ENCODE results near the gene PAPOLB. TPM values are rescaled to one million over a fixed set of nuclear protein-coding genes. Genes with fewer than 3 reads are reported as not detected.
A peak's percentile ranks its signal among the peaks of the same experiment; 100 is the strongest.

Gene PAPOLB
- total and polyA plus RNA-seq, 5 donors from 2014 or later: not detected

GRCh38 chr7:4873071-4873944 lies 11.5 kb upstream of the PAPOLB start:
- H3K27me3 Mint-ChIP-seq: peaks cover 28% of the 10 kb centered on the region

GRCh38 chr7:4871930-4872675 lies 10.3 kb upstream of the PAPOLB start:
- no peak for DNase-seq
- H3K27ac Mint-ChIP-seq: no peak overlapping the region
- Histone ChIP-seq H3K27me3 (ENCODE audit: control insufficient read depth, insufficient read depth, low read length) (no peaks in the 10 kb centered on the region), H3K9me3 (ENCODE audit: control insufficient read depth in 2 of 2, low read length in 2 of 2) (no peaks in the 10 kb centered on the region), H3K27ac (ENCODE audit: insufficient read depth, low read length, poor library complexity, severe bottlenecking) (no peak overlapping the region), H3K4me1 (ENCODE audit: control insufficient read depth, insufficient read depth, low read length, poor library complexity, severe bottlenecking) (no peaks in the 10 kb centered on the region), H3K36me3 (ENCODE audit: control insufficient read depth, insufficient read depth, low read length) (no peaks in the 10 kb centered on the region), H3K4me3 (ENCODE audit: low read depth, low read length) (no peak overlapping the region)
- peaks cover 0 to 2% (median 0%) of the 10 kb centered on the region in 4 donors for H3K4me1 Mint-ChIP-seq
- H3K27me3 Mint-ChIP-seq: peaks cover 28% of the 10 kb centered on the region
- no peaks in the 10 kb centered on the region for H3K36me3 Mint-ChIP-seq
- peaks cover 0 to 2% (median 0%) of the 10 kb centered on the region in 7 donors for H3K9me3 Mint-ChIP-seq
- ATAC-seq (ENCODE audit: low read depth in 2 of 2): no peak
- no peak overlapping the region for H3K4me3 Mint-ChIP-seq

More at GRCh38 chr7:4873071-4873944, 11.5 kb upstream of the PAPOLB start:
- no peaks in the 10 kb centered on the region for H3K36me3 ChIP-seq (ENCODE audit: control insufficient read depth, insufficient read depth, low read length)
- peaks cover 0 to 2% (median 0%) of the 10 kb centered on the region in 4 donors for H3K4me1 Mint-ChIP-seq
- DNase-seq (no peak), ATAC-seq (ENCODE audit: low read depth in 2 of 2) (no peak)
- no peaks in the 10 kb centered on the region for H3K27me3 ChIP-seq (ENCODE audit: control insufficient read depth, insufficient read depth, low read length)
- H3K4me1 ChIP-seq (ENCODE audit: control insufficient read depth, insufficient read depth, low read length, poor library complexity, severe bottlenecking): no peaks in the 10 kb centered on the region
- H3K4me3 ChIP-seq (ENCODE audit: low read depth, low read length): no peak overlapping the region
- no peak overlapping the region for H3K27ac ChIP-seq (ENCODE audit: insufficient read depth, low read length, poor library complexity, severe bottlenecking)
- H3K4me3 Mint-ChIP-seq: no peak overlapping the region
- H3K27ac Mint-ChIP-seq: no peak overlapping the region
- H3K9me3 ChIP-seq (ENCODE audit: control insufficient read depth in 2 of 2, low read length in 2 of 2): no peaks in the 10 kb centered on the region
- H3K36me3 Mint-ChIP-seq: no peaks in the 10 kb centered on the region
- no peaks in the 10 kb centered on the region for H3K9me3 Mint-ChIP-seq

GRCh38 chr7:4871056-4871680 lies 9.3 kb upstream of the PAPOLB start:
- Histone ChIP-seq H3K4me1 (ENCODE audit: control insufficient read depth, insufficient read depth, low read length, poor library complexity, severe bottlenecking) (no peaks in the 10 kb centered on the region), H3K36me3 (ENCODE audit: control insufficient read depth, insufficient read depth, low read length) (no peaks in the 10 kb centered on the region), H3K27ac (ENCODE audit: insufficient read depth, low read length, poor library complexity, severe bottlenecking) (no peak overlapping the region), H3K27me3 (ENCODE audit: control insufficient read depth, insufficient read depth, low read length) (no peaks in the 10 kb centered on the region), H3K4me3 (ENCODE audit: low read depth, low read length) (no peak overlapping the region), H3K9me3 (ENCODE audit: control insufficient read depth in 2 of 2, low read length in 2 of 2) (no peaks in the 10 kb centered on the region)
- no peak for ATAC-seq (ENCODE audit: low read depth in 2 of 2)
- Mint-ChIP-seq H3K4me1 (peaks cover 0 to 2% (median 0%) of the 10 kb centered on the region in 4 donors), H3K27ac (no peak overlapping the region), H3K9me3 (peaks cover 0 to 3% (median 0%) of the 10 kb centered on the region in 7 donors), H3K4me3 (no peak overlapping the region), H3K36me3 (no peaks in the 10 kb centered on the region), H3K27me3 (peaks cover 32% of the 10 kb centered on the region)
- DNase-seq: no peak

- no peak overlapping the region for H3K4me3 ChIP-seq (ENCODE audit: low read depth, low read length)
- Mint-ChIP-seq H3K36me3 (no peaks in the 10 kb centered on the region), H3K9me3 (peaks cover 0 to 7% (median 2%) of the 10 kb centered on the region in 7 donors), H3K27me3 (peaks cover 50% of the 10 kb centered on the region), H3K4me3 (no peak overlapping the region), H3K4me1 (peaks cover 0 to 2% (median 0%) of the 10 kb centered on the region in 4 donors), H3K27ac (no peak overlapping the region)
- H3K9me3 ChIP-seq (ENCODE audit: control insufficient read depth in 2 of 2, low read length in 2 of 2): no peaks in the 10 kb centered on the region
- H3K27me3 ChIP-seq (ENCODE audit: control insufficient read depth, insufficient read depth, low read length): peaks cover 6% of the 10 kb centered on the region
- H3K36me3 ChIP-seq (ENCODE audit: control insufficient read depth, insufficient read depth, low read length): no peaks in the 10 kb centered on the region
- no peak for DNase-seq
- no peaks in the 10 kb centered on the region for H3K4me1 ChIP-seq (ENCODE audit: control insufficient read depth, insufficient read depth, low read length, poor library complexity, severe bottlenecking)
- ATAC-seq (ENCODE audit: low read depth in 2 of 2): no peak
- no peak overlapping the region for H3K27ac ChIP-seq (ENCODE audit: insufficient read depth, low read length, poor library complexity, severe bottlenecking)
Observed at GRCh38 chr7:4868493-4868892, 6.7 kb upstream of the PAPOLB start.

- no peak overlapping the region for H3K4me3 Mint-ChIP-seq
- Histone ChIP-seq H3K27me3 (ENCODE audit: control insufficient read depth, insufficient read depth, low read length) (peaks cover 13% of the 10 kb centered on the region), H3K27ac (ENCODE audit: insufficient read depth, low read length, poor library complexity, severe bottlenecking) (no peak overlapping the region), H3K4me3 (ENCODE audit: low read depth, low read length) (no peak overlapping the region), H3K36me3 (ENCODE audit: control insufficient read depth, insufficient read depth, low read length) (no peaks in the 10 kb centered on the region), H3K4me1 (ENCODE audit: control insufficient read depth, insufficient read depth, low read length, poor library complexity, severe bottlenecking) (no peaks in the 10 kb centered on the region), H3K9me3 (ENCODE audit: control insufficient read depth in 2 of 2, low read length in 2 of 2) (no peaks in the 10 kb centered on the region)
- no peaks in the 10 kb centered on the region for H3K36me3 Mint-ChIP-seq
- peaks cover 0 to 3% (median 1%) of the 10 kb centered on the region in 4 donors for H3K4me1 Mint-ChIP-seq
- DNase-seq (no peak), ATAC-seq (ENCODE audit: low read depth in 2 of 2) (no peak)
- H3K27me3 Mint-ChIP-seq: peaks cover 59% of the 10 kb centered on the region
- H3K9me3 Mint-ChIP-seq: peaks cover 0 to 12% (median 5%) of the 10 kb centered on the region in 7 donors
- no peak overlapping the region for H3K27ac Mint-ChIP-seq
Observed at GRCh38 chr7:4866528-4867496, 5.0 kb upstream of the PAPOLB start.

- no peak overlapping the region for H3K4me3 ChIP-seq (ENCODE audit: low read depth, low read length)
Observed at GRCh38 chr7:4862156-4862555, 326 bp upstream of the PAPOLB start.

GRCh38 chr7:4861227-4861626 lies 603 bp downstream of the PAPOLB start:
- peaks cover 0 to 3% (median 0%) of the 10 kb centered on the region in 4 donors for H3K4me1 Mint-ChIP-seq
- Histone ChIP-seq H3K9me3 (ENCODE audit: control insufficient read depth in 2 of 2, low read length in 2 of 2) (no peaks in the 10 kb centered on the region), H3K4me1 (ENCODE audit: control insufficient read depth, insufficient read depth, low read length, poor library complexity, severe bottlenecking) (no peaks in the 10 kb centered on the region), H3K36me3 (ENCODE audit: control insufficient read depth, insufficient read depth, low read length) (no peaks in the 10 kb centered on the region), H3K4me3 (ENCODE audit: low read depth, low read length) (no peak overlapping the region), H3K27ac (ENCODE audit: insufficient read depth, low read length, poor library complexity, severe bottlenecking) (no peak overlapping the region), H3K27me3 (ENCODE audit: control insufficient read depth, insufficient read depth, low read length) (peaks cover 30% of the 10 kb centered on the region)
- H3K27me3 Mint-ChIP-seq: peaks cover 58% of the 10 kb centered on the region
- H3K9me3 Mint-ChIP-seq: peaks cover 0 to 12% (median 5%) of the 10 kb centered on the region in 7 donors
- no peaks in the 10 kb centered on the region for H3K36me3 Mint-ChIP-seq
- DNase-seq (no peak), ATAC-seq (ENCODE audit: low read depth in 2 of 2) (no peak)
- H3K27ac Mint-ChIP-seq: no peak overlapping the region
- H3K4me3 Mint-ChIP-seq: no peak overlapping the region

More at GRCh38 chr7:4862156-4862555, 326 bp upstream of the PAPOLB start:
- Mint-ChIP-seq H3K36me3 (no peaks in the 10 kb centered on the region), H3K9me3 (peaks cover 0 to 15% (median 5%) of the 10 kb centered on the region in 7 donors), H3K27me3 (peaks cover 61% of the 10 kb centered on the region), H3K4me3 (peak overlapping the region in 2 of 4 donors; percentile 25 to 31), H3K27ac (no peak overlapping the region), H3K4me1 (peaks cover 0 to 3% (median 0%) of the 10 kb centered on the region in 4 donors)
- Histone ChIP-seq H3K4me1 (ENCODE audit: control insufficient read depth, insufficient read depth, low read length, poor library complexity, severe bottlenecking) (no peaks in the 10 kb centered on the region), H3K36me3 (ENCODE audit: control insufficient read depth, insufficient read depth, low read length) (no peaks in the 10 kb centered on the region), H3K27me3 (ENCODE audit: control insufficient read depth, insufficient read depth, low read length) (peaks cover 30% of the 10 kb centered on the region), H3K9me3 (ENCODE audit: control insufficient read depth in 2 of 2, low read length in 2 of 2) (no peaks in the 10 kb centered on the region), H3K27ac (ENCODE audit: insufficient read depth, low read length, poor library complexity, severe bottlenecking) (no peak overlapping the region)
- ATAC-seq (ENCODE audit: low read depth in 2 of 2): no peak
- DNase-seq: no peak

Data from CD4-positive, CD25-positive, alpha-beta regulatory T cell (primary cell).